Retinal pigment epithelial cell (primary cell): ENCODE results near the gene XKR3.

Experiments used
- DNase-seq: peaks from one replicate; pipeline ENCODE4 v3.0.0-alpha.2; 2010; ENCODE audit warnings: low read depth
- H3K4me3 ChIP-seq: 2 replicates; pipeline ENCODE4 v1.5.1; 2011; ENCODE audit warnings: mild to moderate bottlenecking, low read length, control low read depth, moderate library complexity
- CTCF ChIP-seq: conservative IDR thresholded peaks from 2 replicates; pipeline ENCODE4 v1.5.1; 2011; ENCODE audit warnings: low read depth, low read length, control low read depth, inconsistent platforms

XKR3 gene

GRCh38 chr22:16793831-16794230, 31.4 kb downstream of the XKR3 start:
- TF ChIP-seq CTCF: no peak
- no peak overlapping the region for H3K4me3 ChIP-seq

GRCh38 chr22:16789860-16790493, 35.2 kb downstream of the XKR3 start:
- no peak overlapping the region for H3K4me3 ChIP-seq
- DNase-seq: no peak
- TF ChIP-seq CTCF: no peak

More at GRCh38 chr22:16793831-16794230, 31.4 kb downstream of the XKR3 start:
- no peak for DNase-seq

GRCh38 chr22:16783930-16784354, 41.3 kb downstream of the XKR3 start:
- peak; percentile 66 for TF ChIP-seq CTCF
- no peak for DNase-seq
- H3K4me3 ChIP-seq: no peak overlapping the region

- TF ChIP-seq CTCF: no peak
- no peak overlapping the region for H3K4me3 ChIP-seq
- DNase-seq: no peak
Observed at GRCh38 chr22:16783453-16783852, 41.8 kb downstream of the XKR3 start.

- H3K4me3 ChIP-seq: no peak overlapping the region
- no peak for TF ChIP-seq CTCF
- no peak for DNase-seq
Observed at GRCh38 chr22:16781764-16782329, 43.4 kb downstream of the XKR3 start.

GRCh38 chr22:16781074-16781763, 44.0 kb downstream of the XKR3 start:
- no peak overlapping the region for H3K4me3 ChIP-seq
- DNase-seq: no peak
- TF ChIP-seq CTCF: no peak
